ENCODE data around the gene PDE10A. TPM values are rescaled to one million over a fixed set of nuclear protein-coding genes. Genes with fewer than 3 reads are reported as not detected.

The PDE10A gene
- total and polyA plus RNA-seq, 2 of the 8 experiments (the other 6 are each of a cell fraction or from before 2014, with no cell fraction given) = 1.1 to 2.4 TPM

DNA sequence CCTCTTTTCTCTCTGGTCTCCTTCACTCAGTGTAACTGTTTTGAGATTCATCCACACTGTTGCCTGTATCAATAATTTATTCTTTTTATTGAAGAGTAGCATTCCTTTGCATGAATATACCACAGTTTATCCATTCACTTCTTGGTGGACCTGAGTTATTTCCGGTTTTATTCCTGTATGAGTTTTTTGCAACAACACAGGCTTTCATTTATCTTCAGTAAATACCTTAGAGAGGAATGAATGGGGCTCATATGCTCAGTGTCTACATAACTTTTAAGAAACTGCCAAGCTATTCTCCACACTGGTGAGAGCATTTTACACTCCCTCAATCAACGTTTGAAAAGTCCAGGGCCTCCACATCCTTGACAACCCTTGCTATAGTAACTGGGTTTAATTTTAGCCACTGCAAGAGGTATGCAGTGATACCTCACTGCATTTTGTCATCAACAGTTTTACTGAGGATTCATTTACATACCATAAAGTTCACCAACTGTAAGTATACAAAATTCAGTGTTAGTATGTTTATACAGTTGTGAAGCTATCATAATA, 154.6 kb downstream of the PDE10A start:
- no peak overlapping the region for H2BK15ac ChIP-seq (ENCODE audit: low read length)
- POLR2A ChIA-PET (ENCODE audit: partially characterized antibody) = no interaction called here
- no peak overlapping the region for H3K18ac ChIP-seq (ENCODE audit: extremely low read depth, low read length)
- TF ChIP-seq SRF (IDR thresholded peaks at IDR 0.05; ENCODE audit: low read depth, low read length) (no peak), SIX5 (IDR thresholded peaks at IDR 0.05; ENCODE audit: low read depth, low read length) (no peak), SP4 (IDR thresholded peaks at IDR 0.05; ENCODE audit: low read length) (no peak), SIN3A (conservative IDR thresholded peaks at IDR 0.05 in 1 of 2, IDR thresholded peaks at IDR 0.05 in 1 of 2; ENCODE audit: low read depth in 1 of 2, low read length in 2 of 2) (no peak), ASH2L (IDR thresholded peaks at IDR 0.05; ENCODE audit: low read length) (no peak), NRF1 (IDR thresholded peaks at IDR 0.05; ENCODE audit: low read depth, low read length) (no peak), TAF7 (optimal IDR thresholded peaks at IDR 0.05; ENCODE audit: borderline replicate concordance, low read depth, low read length) (no peak), CHD2 (IDR thresholded peaks at IDR 0.05; ENCODE audit: low read length) (no peak), SP1 (IDR thresholded peaks at IDR 0.05; ENCODE audit: low read depth, low read length) (no peak)

More for the DNA sequence above, 154.6 kb downstream of the PDE10A start:
- Histone ChIP-seq H4K91ac (replicated peaks; ENCODE audit: insufficient read length, low read length) (no peak overlapping the region), H3K14ac (ENCODE audit: insufficient read length) (no peak overlapping the region), H3K56ac (replicated peaks; ENCODE audit: insufficient read length, low read depth, low read length) (no peak overlapping the region), H3K27ac (ENCODE audit: low read depth, low read length) (no peak overlapping the region), H2BK120ac (replicated peaks; ENCODE audit: low read depth, low read length) (no peak overlapping the region), H3K23me2 (ENCODE audit: low read depth, low read length) (no peaks in the 10 kb centered on the region), H3K4me1 (replicated peaks in 1 of 4; ENCODE audit: control insufficient read depth in 3 of 4, insufficient read depth in 4 of 4, low read length in 3 of 4) (no peaks in the 10 kb centered on the region), H3K4me3 (ENCODE audit: extremely low read depth in 1 of 4, insufficient read depth in 2 of 4, low read depth in 3 of 4, low read length in 4 of 4) (no peak overlapping the region), H3K9me3 (ENCODE audit: insufficient read depth in 2 of 2, low read depth in 1 of 2, low read length in 1 of 2) (no peaks in the 10 kb centered on the region), H3K36me3 (ENCODE audit: control insufficient read depth in 2 of 4, insufficient read depth in 4 of 4, low read length in 3 of 4) (no peaks in the 10 kb centered on the region), H3K79me1 (ENCODE audit: low read depth, low read length) (no peaks in the 10 kb centered on the region), H2BK5ac (ENCODE audit: low read depth, low read length) (no peak overlapping the region), H3K27me3 (replicated peaks in 1 of 4; ENCODE audit: control insufficient read depth in 3 of 4, extremely low read depth in 1 of 4, insufficient read depth in 3 of 4, low read length in 3 of 4) (peaks cover 0 to 1% (median 0%) of the 10 kb centered on the region in 4 experiments; a peak in 1 of 7 replicates), H4K20me1 (replicated peaks in 1 of 2; ENCODE audit: control insufficient read depth in 1 of 2, insufficient read depth in 2 of 2, low read length in 2 of 2) (no peaks in the 10 kb centered on the region), H3K4me2 (ENCODE audit: insufficient read depth in 1 of 2, low read depth in 2 of 2, low read length in 2 of 2) (no peak overlapping the region), H2AFZ (ENCODE audit: low read length) (no peak overlapping the region), H3K9ac (replicated peaks in 1 of 4; ENCODE audit: extremely low read depth in 1 of 4, low read depth in 3 of 4, low read length in 3 of 4) (no peak overlapping the region), H2BK20ac (ENCODE audit: low read length) (no peak overlapping the region), H4K5ac (ENCODE audit: insufficient read length, low read depth, low read length) (no peak overlapping the region), H3K79me2 (ENCODE audit: control insufficient read depth in 1 of 2, insufficient read depth in 2 of 2, low read length in 2 of 2) (no peaks in the 10 kb centered on the region), H4K8ac (ENCODE audit: extremely low read depth, insufficient read depth, low read length) (no peak overlapping the region), H2BK12ac (ENCODE audit: low read depth, low read length) (no peak overlapping the region), H3K4ac (replicated peaks; ENCODE audit: insufficient read length, low read depth, low read length) (no peak overlapping the region), H2AK5ac (ENCODE audit: low read depth, low read length) (no peak overlapping the region), H3K23ac (ENCODE audit: insufficient read length) (no peak overlapping the region)
- 86% methylated on average over 2 of the region's 2 CpGs; no CpG with 5 or more reads in 1 of the 2 experiments for WGBS, 2 experiments (ENCODE audit: extremely low coverage in 1 of 2, insufficient coverage in 1 of 2, insufficient read length in 1 of 2, insufficient replicate concordance in 2 of 2, low coverage in 1 of 2, low lambda C conversion rate in 2 of 2, missing lambda C conversion rate in 1 of 2)
- CTCF ChIA-PET (ENCODE audit: partially characterized antibody) = no interaction called here
- FAIRE-seq (no peak), DNase-seq (ENCODE audit: low read depth in 1 of 2, low spot score in 2 of 2) (no peak)
